HK-2 (cell line): Measurements from ENCODE around the gene UGT1A6.
A peak's percentile ranks its signal among the peaks of the same experiment; 100 is the strongest.

Experiments
- DNase-seq: peaks from one replicate; pipeline ENCODE4 v3.0.0-alpha.2; 2018; ENCODE audit not compliant: unreplicated experiment

Gene UGT1A6

DNA sequence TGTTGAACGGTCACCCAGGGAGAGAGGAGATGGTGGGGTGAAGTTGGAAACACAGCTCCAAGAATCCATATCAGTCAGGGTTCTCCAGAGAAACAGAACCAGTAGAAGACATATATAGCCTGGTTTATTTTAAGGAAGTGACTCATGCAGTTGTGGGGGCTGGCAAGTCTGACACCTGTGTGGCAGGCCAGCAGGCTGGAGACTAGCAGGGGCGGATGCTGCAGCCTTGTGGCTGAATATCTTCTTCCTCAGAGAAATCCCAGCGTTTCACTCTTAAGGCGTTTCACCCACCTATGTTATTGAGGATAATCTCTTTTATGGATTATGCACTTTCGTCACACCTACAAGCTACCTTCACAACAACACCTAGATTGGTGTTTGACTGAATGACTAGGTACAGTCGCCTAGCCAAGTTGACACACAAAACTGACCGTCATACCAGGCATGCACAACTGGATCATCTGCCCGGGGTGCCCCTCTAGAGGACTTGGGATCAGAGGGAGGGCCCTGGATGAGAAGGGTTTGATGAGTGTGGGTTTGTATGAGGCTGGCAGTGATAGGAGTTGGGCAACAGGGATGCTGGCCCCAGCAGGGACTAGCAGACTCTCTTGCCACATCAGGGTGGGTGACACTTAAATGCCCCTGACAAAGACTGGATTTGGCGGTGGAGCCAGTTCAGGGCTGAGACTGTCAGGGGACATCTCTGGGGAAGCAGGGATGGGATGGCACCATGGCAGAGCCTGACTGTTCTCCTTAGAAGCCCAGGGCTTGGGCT is 108.9 kb downstream of the UGT1A6 start:
- DNase-seq: peak; percentile 7

DNA sequence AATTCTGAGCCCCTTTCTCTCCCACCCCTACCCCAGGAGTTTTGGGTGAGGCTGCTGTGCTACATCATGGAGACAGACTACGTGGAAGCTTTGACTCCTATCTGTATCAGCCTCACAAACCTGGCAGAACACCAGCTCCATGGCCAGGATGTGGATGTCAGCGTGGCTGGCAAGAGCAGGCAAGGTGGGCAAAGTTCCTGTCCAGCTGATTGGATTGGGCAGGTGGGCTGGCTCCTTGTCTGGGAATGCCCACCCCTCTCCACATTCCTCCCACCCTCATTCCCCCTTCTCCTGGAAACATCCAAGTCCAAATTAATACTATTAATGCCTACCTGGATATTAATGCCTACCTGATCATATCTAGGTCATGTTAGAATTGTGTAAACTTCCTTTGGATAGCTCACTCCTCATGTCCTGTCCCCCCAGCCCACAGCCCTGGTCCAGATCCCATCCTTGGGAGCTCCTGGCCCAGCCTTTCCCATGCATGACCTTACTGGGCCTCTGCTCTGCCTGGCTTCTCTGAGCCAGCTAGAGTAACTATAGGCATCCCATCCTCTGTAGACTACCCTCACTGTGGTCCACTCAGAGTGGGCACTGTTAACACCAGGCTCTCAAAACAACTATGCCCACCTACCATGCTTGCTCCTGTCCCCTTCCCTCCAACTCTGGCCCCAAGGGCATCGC is 109.6 kb downstream of the UGT1A6 start:
- no peak for DNase-seq

GRCh38 chr2:233803292-233803911 is 110.7 kb downstream of the UGT1A6 start:
- no peak for DNase-seq

- no peak for DNase-seq
These were observed 111.3 kb downstream of the UGT1A6 start for GRCh38 chr2:233803994-233804393.

DNA sequence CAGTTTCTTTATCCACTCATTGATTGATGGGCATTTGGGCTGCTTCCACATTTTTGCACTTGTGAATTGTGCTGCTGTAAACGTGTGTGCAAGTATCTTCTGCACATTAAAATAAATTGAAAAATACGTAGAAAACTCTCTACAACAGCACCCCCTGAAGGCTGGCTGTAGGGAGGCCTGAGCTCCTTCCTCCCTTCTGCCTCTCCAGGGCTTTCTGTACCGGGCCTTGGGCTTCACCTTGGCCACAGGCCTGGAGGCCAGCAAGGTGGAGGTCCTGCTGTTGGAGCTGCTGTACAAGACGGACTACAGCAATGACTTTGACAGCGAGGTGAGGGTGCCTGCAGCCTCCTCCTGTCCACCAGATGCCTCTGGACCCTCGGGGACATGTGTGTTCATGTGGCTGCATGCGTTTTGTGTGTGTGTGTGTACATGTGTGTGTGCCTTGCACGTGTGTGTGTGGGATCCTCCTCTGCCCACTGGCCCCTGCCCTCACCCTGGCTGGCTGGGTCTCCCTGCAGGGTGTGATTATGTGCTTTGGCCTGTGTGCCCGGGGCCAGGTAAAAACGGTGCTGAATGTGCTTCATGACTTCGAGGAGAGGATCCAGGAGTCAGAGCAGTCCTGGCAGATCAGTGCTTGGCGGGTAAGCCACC is 114.7 kb downstream of the UGT1A6 start:
- no peak for DNase-seq

DNA sequence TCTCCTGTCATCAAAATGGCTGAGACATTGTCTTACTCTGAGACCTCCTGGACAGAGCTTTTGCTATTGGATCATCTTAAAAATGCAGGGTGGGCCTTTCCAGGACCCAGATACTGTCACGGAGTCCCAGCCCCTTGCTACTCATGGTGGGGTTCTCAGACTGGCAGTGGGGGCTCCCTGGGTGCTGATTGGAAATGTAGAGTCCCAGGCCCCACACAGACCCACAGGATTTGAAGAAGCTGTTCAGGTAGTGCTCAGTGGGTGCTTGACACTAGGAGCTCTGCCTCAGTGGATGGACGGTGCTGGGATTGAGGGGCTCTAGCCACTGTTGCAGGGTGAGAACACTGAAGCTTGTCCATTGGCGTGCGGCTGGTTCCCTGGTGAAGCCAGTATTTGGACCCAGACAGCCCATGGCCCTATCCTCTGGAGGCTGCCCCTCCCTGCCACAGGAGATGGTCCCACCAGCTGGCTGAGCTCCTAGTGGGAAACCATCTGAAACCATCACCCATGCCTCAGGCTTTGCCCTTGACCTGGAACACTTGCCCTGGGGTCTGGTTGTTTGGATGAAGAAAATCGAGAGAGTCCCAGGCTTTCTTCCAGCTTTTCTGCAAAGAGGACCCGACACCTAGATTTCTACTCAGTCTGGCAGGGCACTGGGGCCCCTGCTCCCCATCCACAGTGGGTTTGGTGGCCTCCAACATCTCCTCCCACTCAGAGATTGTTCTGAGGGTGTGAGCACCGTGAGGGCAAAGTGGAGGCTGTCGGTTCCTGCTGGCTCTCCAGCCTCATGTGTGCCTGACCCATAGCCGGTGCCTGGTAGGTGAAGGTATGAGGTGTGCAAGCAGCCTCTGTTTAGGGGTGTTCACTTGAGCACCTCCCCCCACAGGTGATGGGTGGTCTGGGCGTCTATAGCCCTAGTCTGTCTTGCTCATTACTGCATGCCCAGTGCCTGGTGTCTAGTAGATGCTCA is 115.6 kb downstream of the UGT1A6 start:
- no peak for DNase-seq

- DNase-seq: no peak
These were observed 117.7 kb downstream of the UGT1A6 start for GRCh38 chr2:233810385-233810784.

DNA sequence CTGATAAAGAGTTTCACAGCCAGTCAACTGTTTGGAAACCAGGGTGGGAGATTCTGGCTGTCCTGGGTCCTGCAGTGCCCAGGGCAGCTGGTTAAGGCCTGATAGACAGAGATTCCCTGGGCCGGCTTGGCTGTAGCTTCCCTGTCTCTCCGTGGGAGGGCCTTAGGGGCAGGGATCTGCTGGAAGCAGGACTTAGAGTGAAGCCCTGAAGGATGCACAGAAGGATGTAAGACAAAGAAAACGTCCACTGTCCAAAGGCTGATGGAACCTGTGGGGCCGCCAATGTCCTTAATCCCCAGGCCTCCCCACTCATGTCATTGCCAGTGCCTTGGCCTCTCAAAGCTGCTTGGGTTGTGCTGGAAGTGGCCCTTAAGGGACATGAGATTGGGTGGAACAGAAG is 118.4 kb downstream of the UGT1A6 start:
- DNase-seq: no peak

GRCh38 chr2:233811732-233812131 is 119.0 kb downstream of the UGT1A6 start:
- no peak for DNase-seq

DNA sequence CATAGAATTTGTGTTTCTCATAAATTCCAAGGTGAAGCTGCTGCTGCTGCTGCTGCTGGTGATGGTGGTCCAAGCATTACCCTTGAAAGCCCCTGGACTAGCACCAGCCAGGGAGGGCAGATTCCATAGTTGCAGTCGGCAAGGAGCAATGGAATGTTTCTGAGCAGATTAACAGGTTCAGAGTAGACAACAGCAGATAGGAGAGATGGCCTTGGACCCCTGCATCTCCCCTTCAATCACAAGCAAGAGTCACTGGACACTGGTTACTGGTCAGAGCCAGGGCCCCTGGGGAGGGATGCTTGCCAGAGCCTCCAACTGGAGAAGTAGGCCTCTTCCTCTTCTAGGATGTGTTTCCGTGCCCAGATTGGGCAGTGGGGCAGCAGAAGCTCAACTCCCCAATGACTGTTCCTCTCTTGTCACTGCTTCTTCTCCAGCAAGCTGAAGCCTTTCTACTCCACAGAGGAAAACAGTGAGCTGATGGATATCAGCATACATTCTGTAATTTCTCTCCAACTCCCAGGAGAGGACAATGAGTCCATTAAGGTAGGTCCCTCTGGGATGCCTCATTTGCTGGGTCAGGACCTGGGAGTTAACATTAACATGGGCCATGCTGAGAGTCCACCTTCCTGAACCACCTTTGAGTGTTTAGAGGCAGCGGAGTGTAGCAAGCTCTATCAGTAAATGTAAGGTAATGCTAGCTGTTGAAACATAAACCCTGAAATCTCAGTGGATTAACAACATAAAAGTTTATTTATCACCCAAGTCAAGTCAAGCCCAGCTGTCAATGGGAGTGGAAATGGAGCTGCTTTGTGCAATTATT is 120.8 kb downstream of the UGT1A6 start:
- DNase-seq: no peak

DNA sequence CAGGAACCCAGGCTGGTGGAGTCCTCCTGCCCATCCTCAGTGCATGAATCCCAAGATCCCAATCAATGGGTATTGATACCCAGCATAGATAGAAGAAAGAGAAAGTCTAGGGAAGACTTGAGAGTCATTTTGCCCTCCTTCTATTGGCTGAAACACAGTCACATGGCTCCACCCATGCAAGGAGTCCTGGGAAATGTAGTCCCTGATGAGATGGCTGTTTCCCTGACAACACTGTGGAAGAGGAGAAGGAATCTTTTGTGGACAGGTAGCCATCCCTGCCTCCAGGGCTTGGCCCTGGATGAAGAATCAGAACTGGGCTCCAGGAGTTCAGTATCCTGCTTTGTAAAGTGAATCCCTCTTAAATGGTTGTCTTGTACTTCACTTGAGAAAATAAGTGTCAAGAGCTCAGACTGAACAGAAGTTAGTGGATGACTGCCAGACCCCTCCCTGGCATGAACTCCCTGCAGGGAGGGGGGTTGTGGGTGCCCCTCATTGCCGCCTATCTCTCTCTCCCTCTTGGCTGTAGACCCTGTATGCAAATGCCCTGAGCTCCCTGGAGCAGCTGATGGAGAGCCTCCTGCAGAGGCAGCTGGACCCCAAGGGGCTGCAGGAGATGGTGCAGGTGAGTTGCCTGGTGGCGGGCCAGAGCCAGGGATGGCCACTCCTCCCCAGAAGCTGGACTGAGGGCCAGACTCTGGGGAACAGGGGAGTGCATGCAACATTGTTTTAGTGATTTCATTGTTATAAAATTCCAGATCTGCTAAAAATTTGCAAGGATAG is 121.6 kb downstream of the UGT1A6 start:
- DNase-seq: no peak

GRCh38 chr2:233815861-233816260 is 123.2 kb downstream of the UGT1A6 start:
- DNase-seq: no peak

DNA sequence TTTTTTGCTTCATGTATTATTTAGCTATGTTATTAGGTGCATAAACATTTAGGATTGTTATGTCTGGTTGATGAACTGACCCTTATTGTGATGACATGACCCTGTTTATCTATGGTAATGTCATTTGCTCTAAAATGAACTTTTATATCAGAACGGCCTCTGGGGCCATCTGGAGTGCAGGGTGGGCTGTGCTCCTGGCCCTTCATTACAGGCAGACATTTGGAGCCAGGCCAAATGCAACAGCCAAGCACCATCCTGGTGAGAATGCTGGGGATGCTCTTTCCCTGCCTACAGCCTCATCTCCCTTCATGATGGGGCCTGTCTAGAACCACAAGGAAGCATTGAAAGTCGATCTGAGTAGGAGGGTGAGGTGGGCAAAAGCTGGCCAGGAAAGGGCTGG is 123.6 kb downstream of the UGT1A6 start:
- DNase-seq: no peak

GRCh38 chr2:233816771-233817170 is 124.1 kb downstream of the UGT1A6 start:
- no peak for DNase-seq

- DNase-seq: no peak
These were observed 124.7 kb downstream of the UGT1A6 start for GRCh38 chr2:233817361-233817911.

- DNase-seq: no peak
These were observed 125.4 kb downstream of the UGT1A6 start for GRCh38 chr2:233817995-233818638.

DNA sequence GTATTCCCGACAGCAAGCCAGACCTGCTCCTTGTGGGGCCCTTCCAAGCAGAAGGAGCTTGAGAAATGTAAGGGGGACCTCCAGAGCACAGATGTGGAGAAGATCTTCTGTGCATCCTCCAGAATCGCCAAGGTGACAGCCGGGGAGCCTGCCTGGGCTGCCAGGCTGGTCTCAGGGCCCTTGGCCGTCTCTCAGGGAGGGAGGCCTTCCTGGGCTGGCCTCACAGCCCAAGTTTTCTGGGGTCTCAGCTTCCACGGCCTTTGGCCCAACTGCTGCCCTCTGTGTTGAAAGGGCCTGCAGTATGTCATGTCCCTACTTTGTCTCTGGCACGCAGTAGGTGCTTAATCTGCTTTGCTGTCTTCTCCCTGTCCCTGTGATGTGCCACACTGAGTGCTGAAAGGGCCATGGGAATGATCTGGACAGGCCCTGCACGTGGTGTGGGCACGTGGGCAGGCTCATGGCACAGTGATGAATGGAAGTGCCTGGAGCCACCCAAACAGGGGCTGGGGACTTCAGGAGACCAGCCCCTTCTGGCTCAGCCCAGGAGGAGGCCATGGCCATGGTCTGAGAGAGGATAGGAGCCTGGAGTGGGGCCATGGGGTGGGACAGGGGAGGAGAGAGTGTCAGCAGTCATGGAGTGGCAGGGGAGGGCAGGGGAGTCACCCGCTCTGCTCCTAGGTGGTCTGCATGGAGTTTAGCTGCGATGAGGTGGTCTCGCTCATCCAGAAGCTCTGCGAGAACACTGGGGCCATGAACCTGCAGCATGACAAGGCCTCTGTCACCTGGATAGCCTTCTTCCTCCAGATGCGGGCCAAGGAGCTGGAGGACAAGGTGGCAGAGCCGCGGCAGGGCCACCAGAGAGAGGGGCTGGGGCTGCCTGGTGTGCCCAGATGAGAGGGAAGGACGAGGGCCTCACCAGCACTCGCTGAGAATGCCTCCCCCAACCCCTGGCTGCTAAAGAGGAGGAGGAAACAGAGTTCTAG is 126.2 kb downstream of the UGT1A6 start:
- DNase-seq: no peak
